ENCODE data around the gene RAP1GAP. TPM values are rescaled to one million over a fixed set of nuclear protein-coding genes. Genes with fewer than 3 reads are reported as not detected.

RAP1GAP gene
- total RNA-seq, 1 donor from 2014 or later = 0.42 TPM

- H3K27ac Mint-ChIP-seq = no peak overlapping the region
- DNase-seq = no peak
- H3K9me3 Mint-ChIP-seq = no peaks in the 10 kb centered on the region
- intact Hi-C loops (cut with micrococcal nuclease) = no loop called here
- peaks cover 17% of the 10 kb centered on the region for H3K27me3 Mint-ChIP-seq
- H3K36me3 Mint-ChIP-seq (ENCODE audit: low read depth) = no peaks in the 10 kb centered on the region
- no peak overlapping the region for H3K4me3 Mint-ChIP-seq
- H3K4me1 Mint-ChIP-seq = no peaks in the 10 kb centered on the region
These were observed 51.1 kb downstream of the RAP1GAP start for GRCh38 chr1:21618059-21618458.

DNA sequence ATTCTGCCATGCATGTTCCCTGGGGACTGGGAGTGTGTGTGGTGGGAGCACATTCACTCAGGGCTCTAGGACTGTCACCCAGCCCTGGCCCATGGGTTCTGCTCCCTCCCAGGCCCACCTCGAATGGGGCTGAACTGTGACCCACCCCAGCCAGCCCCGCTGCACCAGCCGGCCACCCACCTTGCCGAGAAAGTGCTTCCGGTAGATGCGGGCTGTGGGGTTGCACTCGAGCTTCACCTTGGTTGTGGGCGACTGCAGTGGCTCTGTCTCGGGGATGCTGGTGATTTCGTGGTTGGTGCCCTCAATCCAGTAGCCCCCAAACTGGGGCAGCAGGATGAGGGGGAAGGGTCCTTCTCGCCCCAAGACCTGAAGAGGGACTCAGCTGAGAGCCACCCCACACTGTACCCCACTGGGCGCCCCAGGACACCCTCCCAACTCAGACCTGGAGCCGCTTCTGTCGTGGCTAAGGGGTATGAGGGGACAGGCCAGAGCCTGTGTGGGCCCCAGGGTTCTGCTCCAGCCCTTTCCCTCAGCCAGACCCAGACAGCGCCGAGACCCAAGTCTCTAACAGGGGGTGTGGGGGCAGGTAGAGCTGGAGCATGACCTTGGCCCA lies 51.9 kb downstream of the RAP1GAP start:
- no peak for DNase-seq
- Mint-ChIP-seq H3K27me3 (peaks cover 16% of the 10 kb centered on the region), H3K36me3 (ENCODE audit: low read depth) (no peaks in the 10 kb centered on the region), H3K4me1 (no peaks in the 10 kb centered on the region), H3K9me3 (no peaks in the 10 kb centered on the region), H3K27ac (no peak overlapping the region), H3K4me3 (no peak overlapping the region)
- intact Hi-C loops (cut with micrococcal nuclease) = no loop called here

- intact Hi-C loops (cut with micrococcal nuclease) = no loop called here
- H3K36me3 Mint-ChIP-seq (ENCODE audit: low read depth) = no peaks in the 10 kb centered on the region
- no peaks in the 10 kb centered on the region for H3K9me3 Mint-ChIP-seq
- H3K4me1 Mint-ChIP-seq = no peaks in the 10 kb centered on the region
- peaks cover 11% of the 10 kb centered on the region for H3K27me3 Mint-ChIP-seq
- no peak overlapping the region for H3K27ac Mint-ChIP-seq
- no peak overlapping the region for H3K4me3 Mint-ChIP-seq
- DNase-seq = no peak
These were observed 52.8 kb downstream of the RAP1GAP start for GRCh38 chr1:21616372-21616771.

- Mint-ChIP-seq H3K27me3 (no peaks in the 10 kb centered on the region), H3K9me3 (no peaks in the 10 kb centered on the region), H3K36me3 (ENCODE audit: low read depth) (no peaks in the 10 kb centered on the region), H3K4me3 (no peak overlapping the region), H3K27ac (no peak overlapping the region), H3K4me1 (no peaks in the 10 kb centered on the region)
- intact Hi-C loops (cut with micrococcal nuclease) = no loop called here
- no peak for DNase-seq
These were observed 54.6 kb downstream of the RAP1GAP start for GRCh38 chr1:21614419-21615115.

- DNase-seq = no peak
- H3K36me3 Mint-ChIP-seq (ENCODE audit: low read depth) = no peaks in the 10 kb centered on the region
- intact Hi-C loops (cut with micrococcal nuclease) = no loop called here
- no peaks in the 10 kb centered on the region for H3K9me3 Mint-ChIP-seq
- H3K4me1 Mint-ChIP-seq = no peaks in the 10 kb centered on the region
- no peak overlapping the region for H3K4me3 Mint-ChIP-seq
- no peaks in the 10 kb centered on the region for H3K27me3 Mint-ChIP-seq
- no peak overlapping the region for H3K27ac Mint-ChIP-seq
These were observed 55.9 kb downstream of the RAP1GAP start for GRCh38 chr1:21613072-21613867.

DNA sequence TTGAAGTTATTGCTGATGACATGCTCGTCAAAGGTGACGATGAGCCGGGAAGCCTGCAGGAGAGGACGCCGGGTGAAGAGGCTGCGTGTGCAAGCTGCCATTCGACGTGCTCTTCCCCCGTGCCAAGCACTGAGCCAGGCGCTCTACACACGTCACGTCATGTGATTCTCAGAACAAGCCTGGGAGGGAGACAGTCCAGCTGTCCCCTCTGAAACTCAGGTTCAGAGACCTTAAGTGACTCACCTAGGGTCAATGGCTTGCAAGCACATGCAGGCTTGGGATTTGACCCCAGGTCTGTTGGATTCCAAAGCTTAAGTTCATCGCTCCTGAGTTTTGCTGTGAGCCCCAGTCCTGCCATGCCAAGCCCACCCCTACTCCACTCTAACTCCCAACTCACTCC lies 57.1 kb downstream of the RAP1GAP start:
- DNase-seq = no peak
- no peak overlapping the region for H3K27ac Mint-ChIP-seq
- H3K4me1 Mint-ChIP-seq = peaks cover 10% of the 10 kb centered on the region
- H3K36me3 Mint-ChIP-seq (ENCODE audit: low read depth) = no peaks in the 10 kb centered on the region
- no peak overlapping the region for H3K4me3 Mint-ChIP-seq
- no peaks in the 10 kb centered on the region for H3K9me3 Mint-ChIP-seq
- H3K27me3 Mint-ChIP-seq = peaks cover 7% of the 10 kb centered on the region
- intact Hi-C loops (cut with micrococcal nuclease) = no loop called here

DNA sequence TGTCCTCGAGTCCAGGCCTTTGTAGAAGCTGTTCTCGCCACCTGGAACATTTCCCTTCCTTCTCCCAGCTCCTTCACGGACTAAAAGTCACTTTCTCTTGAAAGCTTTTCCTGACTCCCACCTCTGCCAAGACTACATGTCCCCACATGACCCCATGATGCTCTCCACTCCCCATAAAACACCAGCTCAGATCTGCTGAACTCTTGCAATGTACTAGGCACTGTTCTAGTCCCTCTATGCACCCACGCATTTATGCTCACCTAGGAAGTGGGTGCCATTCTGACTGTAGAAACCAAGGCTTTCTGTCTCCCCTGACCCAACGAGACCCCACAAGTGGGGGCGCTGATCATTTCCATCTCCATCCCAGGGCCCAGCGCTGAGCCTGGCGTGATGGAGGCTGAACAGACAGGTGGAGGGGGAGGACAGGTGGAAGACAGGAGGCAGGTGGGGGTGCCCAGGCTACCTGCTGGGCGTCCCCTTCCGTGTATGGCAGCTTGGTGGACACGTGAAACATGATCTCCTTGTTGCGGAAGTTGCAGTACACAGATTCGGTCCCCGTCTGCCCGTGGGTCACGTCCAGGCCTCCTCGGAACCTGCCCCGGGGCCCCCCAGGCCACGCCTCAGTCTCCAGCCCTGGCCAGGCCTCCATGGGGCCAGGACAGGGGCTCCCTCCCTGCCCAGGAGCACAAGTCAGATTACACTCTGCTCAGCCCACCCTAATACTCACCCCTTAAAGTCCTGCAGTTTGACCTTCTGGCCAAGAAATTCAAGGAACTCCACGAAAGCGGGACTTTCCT lies 58.0 kb downstream of the RAP1GAP start:
- Mint-ChIP-seq H3K27ac (no peak overlapping the region), H3K36me3 (ENCODE audit: low read depth) (no peaks in the 10 kb centered on the region), H3K4me3 (no peak overlapping the region), H3K27me3 (peaks cover 7% of the 10 kb centered on the region), H3K4me1 (peaks cover 10% of the 10 kb centered on the region), H3K9me3 (no peaks in the 10 kb centered on the region)
- intact Hi-C loops (cut with micrococcal nuclease) = no loop called here
- DNase-seq = no peak

GRCh38 chr1:21610027-21610426 lies 59.1 kb downstream of the RAP1GAP start:
- intact Hi-C loops (cut with micrococcal nuclease) = no loop called here
- Mint-ChIP-seq H3K4me3 (no peak overlapping the region), H3K27ac (no peak overlapping the region), H3K27me3 (peaks cover 7% of the 10 kb centered on the region), H3K36me3 (ENCODE audit: low read depth) (no peaks in the 10 kb centered on the region), H3K4me1 (peaks cover 10% of the 10 kb centered on the region), H3K9me3 (no peaks in the 10 kb centered on the region)
- DNase-seq = no peak

- DNase-seq = no peak
- Mint-ChIP-seq H3K36me3 (ENCODE audit: low read depth) (no peaks in the 10 kb centered on the region), H3K4me1 (peaks cover 13% of the 10 kb centered on the region), H3K27ac (no peak overlapping the region), H3K9me3 (no peaks in the 10 kb centered on the region), H3K4me3 (no peak overlapping the region), H3K27me3 (peaks cover 7% of the 10 kb centered on the region)
- intact Hi-C loops (cut with micrococcal nuclease) = no loop called here
These were observed 60.4 kb downstream of the RAP1GAP start for GRCh38 chr1:21608798-21609197.

- Mint-ChIP-seq H3K4me3 (peak overlapping the region; percentile 72), H3K9me3 (no peaks in the 10 kb centered on the region), H3K4me1 (peaks cover 13% of the 10 kb centered on the region), H3K36me3 (ENCODE audit: low read depth) (no peaks in the 10 kb centered on the region), H3K27ac (no peak overlapping the region), H3K27me3 (peaks cover 7% of the 10 kb centered on the region)
- intact Hi-C loops (cut with micrococcal nuclease) = no loop called here
- peak; percentile 89 for DNase-seq
These were observed 61.3 kb downstream of the RAP1GAP start for GRCh38 chr1:21607549-21608529.

- Mint-ChIP-seq H3K27ac (no peak overlapping the region), H3K9me3 (no peaks in the 10 kb centered on the region), H3K4me1 (peaks cover 13% of the 10 kb centered on the region), H3K27me3 (peaks cover 7% of the 10 kb centered on the region), H3K36me3 (ENCODE audit: low read depth) (no peaks in the 10 kb centered on the region), H3K4me3 (no peak overlapping the region)
- no peak for DNase-seq
- intact Hi-C loops (cut with micrococcal nuclease) = no loop called here
These were observed 63.0 kb downstream of the RAP1GAP start for GRCh38 chr1:21605964-21606705.

GRCh38 chr1:21605012-21605715 lies 64.0 kb downstream of the RAP1GAP start:
- Mint-ChIP-seq H3K36me3 (ENCODE audit: low read depth) (no peaks in the 10 kb centered on the region), H3K4me1 (peaks cover 13% of the 10 kb centered on the region), H3K27ac (no peak overlapping the region), H3K27me3 (peaks cover 7% of the 10 kb centered on the region), H3K4me3 (no peak overlapping the region), H3K9me3 (no peaks in the 10 kb centered on the region)
- no peak for DNase-seq
- intact Hi-C loops (cut with micrococcal nuclease) = no loop called here
